GM19193 (cell line): ENCODE data around the gene CDH23.

Source experiments
- POLR2A ChIP-seq: IDR thresholded peaks from 4 replicates; pipeline ENCODE4 v1.6.1; 2011; ENCODE audit not compliant: insufficient read depth, insufficient read length; ENCODE audit errors: extremely low read depth

Gene CDH23

DNA sequence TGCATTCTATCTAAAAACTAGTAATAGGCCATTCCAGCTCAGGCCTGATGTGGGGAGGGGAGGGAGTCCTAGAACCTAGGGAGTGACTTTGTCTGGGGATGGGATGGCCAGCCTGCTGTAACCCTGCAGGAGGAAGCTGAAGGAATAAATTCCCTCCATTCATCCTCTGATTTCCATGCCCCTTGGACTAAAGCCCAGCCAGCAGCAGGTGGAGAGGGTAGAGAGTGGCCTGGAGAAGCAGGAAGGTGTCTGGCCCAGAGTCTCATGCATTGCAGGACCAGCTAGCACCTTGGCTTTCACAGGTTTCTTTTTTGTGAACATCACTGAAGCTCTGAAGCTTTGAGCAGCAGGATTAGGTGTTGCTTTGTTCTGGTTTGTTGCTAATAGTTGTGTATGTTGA lies 32.8 kb upstream of the CDH23 start:
- TF ChIP-seq POLR2A: no peak

DNA sequence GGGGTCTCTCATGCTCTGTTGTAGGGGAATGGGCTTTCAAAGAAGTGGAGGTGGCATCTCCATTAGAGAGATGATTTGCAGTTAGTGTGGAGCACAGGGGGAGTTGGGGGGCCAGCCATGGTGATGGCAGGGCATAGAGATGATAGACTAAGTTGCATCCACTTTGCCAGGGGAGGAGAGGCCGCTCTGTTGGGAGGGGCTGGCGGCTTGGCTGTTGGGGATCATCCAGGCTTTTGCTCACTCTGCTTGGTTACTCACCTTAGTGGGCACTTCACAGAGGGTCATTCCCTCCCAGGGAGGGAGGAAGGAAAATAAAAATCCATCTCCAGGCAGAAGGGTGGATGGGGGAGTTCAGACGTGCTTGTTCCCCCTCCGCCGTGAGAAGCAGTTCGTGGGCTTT lies 31.4 kb upstream of the CDH23 start:
- TF ChIP-seq POLR2A: no peak

DNA sequence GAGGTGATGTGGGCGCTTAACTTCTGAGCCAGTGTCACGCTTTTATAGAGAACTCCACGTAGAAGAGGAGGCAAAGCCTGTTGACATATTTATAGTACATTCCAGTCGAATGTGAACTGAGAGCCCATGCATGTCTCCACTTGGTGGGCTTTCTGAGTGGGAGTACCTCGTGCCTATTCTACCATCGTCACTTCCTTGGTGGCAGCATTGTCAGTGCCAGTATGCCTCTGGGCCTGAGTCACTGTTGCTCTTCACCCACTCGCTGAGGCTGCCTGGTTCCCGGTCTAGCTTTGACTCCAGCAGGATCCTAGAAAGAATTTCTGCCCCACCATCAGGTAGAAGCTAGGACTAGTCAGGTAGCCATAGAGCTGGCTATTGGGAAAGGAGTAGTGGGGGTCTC lies 30.0 kb upstream of the CDH23 start:
- no peak for TF ChIP-seq POLR2A

DNA sequence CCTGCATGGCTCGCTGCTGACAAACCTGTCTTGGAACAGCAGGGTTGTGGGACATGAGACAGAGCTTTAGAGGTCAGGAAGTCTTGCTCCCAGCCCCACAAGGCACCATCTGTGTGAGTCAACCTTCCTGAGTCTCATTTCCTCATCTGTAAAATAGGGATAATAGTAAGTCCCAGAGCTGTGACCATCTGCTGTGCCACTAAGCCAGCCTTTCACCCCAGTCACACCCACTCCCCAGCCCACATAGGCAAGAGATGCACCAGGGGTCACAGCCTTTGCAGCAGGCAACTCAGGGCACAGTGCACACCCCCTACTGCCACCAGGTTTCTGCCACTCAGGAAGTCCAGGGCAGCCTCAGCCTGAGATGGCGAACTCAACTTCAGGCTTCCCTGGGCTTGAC lies 29.4 kb upstream of the CDH23 start:
- TF ChIP-seq POLR2A: no peak

DNA sequence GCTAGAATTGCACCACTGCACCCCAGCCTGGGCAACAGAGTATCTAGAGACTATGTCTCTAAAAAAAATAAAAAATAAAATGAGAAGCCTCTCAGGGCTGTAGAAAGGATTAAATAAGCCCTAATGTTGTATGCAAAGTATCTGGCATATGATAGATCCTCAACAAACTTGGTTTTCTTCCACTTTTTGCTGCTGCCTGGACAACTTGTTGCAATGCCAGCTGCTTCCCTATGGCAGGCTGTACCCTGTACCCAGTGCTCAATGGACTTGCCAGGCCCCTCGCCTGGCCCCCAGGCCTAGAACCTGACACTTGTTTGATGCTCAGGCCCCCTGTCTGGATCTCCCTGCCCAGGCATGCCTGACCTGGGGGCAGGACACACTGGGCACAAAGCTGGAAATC lies 28.5 kb upstream of the CDH23 start:
- no peak for TF ChIP-seq POLR2A

DNA sequence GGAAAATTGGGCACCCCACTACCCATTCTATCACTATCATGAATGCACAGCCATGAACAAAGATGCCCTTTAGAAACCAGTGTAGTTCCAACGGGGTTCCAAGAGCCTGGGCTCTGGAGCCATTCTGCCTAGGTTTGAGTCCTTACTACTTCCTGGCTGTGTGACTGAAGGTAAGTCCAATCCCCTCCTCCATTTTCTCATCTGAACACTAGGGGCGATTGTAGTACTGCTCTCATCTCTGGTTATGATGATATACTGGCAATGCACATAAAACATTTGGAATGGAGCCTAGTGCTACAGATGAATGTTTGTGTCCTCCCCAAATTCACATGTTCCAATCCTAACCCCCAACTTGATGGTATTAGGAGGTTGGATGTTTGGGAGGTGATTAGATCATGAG lies 28.1 kb upstream of the CDH23 start:
- no peak for TF ChIP-seq POLR2A

DNA sequence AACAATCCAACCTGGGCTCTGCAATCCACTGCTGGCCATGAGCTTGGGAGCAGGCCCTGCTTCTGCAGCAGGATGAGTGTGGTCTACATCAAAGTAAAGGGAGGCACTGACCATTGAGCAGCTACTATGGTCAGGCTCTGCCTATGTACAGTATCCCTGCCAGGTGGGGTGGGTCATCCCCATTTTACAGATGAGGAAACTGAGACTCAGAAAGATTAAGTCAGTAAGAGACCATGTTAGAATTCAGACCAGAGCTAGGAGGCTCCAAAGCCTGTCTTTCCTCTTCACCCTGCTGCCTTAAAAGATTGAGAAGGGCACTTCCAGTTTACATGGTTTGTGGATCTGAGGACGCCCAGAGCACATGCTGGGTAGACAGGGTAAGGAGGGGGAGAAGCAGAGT lies 27.1 kb upstream of the CDH23 start:
- no peak for TF ChIP-seq POLR2A

DNA sequence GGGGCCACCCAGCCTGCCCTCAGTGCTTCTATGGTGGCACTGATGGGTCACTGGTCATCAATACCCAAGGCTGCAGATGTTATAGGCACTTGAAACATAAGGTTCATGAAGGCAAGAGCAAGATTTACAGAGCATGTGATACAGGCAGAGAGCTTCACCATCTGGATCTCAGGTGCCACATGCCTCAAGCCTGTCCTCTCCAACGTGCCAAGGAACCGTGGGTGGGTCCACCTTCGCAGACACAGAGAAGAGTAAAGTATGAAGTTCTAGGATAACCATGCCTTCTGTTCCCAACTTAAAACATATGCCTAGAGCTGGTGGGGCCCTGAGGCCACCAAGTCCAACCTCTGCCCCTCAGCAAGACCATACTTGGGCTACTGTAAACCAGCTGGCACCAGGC lies 26.7 kb upstream of the CDH23 start:
- no peak for TF ChIP-seq POLR2A

DNA sequence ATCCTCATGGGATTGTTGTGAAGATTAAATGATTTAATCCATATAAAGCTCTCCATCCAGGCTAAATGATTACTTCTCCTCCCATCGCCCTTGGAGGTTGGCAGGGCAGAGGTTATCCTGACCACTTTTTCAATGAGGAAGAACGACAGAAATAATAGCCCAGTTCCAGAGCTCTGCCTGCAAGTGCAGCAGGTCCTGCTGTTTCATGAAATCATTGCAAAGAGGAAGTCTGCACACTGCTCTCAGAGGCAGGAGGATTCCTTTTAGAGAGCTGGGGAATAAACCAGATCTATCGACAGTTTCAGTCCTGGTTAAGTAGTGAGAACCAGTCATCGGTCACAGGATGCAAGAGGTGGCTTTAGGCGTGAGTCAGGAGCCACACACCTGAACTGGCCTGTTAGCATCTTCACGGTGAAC lies 25.0 kb upstream of the CDH23 start:
- no peak for TF ChIP-seq POLR2A

DNA sequence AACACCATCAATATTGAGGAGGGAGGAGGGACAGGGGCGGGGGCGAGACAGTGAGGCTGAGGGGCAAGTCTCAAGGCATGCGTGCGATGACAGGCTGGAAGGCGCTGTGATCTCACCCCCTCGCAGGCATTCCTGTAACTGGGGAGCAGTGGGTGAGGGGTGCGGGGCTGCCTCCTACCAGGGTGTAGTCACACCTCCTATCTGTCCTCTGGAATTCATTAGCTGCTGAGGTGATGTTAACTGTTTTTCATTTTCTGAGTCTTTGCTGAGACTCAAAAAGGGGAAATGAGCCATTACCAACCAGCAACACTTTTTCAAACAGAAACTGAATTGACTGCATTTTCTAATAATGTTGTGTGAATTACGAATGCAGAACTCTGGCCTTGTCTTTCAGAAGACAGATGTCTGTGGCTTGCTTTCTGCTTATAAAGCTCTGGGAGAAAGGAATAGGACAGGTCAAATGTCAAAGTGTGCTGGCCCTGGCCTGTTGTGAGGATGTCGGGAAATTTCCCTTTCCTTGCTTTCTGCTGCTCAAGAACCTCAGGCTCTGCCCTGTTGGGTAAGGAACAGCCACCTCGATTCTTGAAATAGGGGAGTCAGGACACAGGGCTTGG lies 23.7 kb upstream of the CDH23 start:
- TF ChIP-seq POLR2A: no peak

DNA sequence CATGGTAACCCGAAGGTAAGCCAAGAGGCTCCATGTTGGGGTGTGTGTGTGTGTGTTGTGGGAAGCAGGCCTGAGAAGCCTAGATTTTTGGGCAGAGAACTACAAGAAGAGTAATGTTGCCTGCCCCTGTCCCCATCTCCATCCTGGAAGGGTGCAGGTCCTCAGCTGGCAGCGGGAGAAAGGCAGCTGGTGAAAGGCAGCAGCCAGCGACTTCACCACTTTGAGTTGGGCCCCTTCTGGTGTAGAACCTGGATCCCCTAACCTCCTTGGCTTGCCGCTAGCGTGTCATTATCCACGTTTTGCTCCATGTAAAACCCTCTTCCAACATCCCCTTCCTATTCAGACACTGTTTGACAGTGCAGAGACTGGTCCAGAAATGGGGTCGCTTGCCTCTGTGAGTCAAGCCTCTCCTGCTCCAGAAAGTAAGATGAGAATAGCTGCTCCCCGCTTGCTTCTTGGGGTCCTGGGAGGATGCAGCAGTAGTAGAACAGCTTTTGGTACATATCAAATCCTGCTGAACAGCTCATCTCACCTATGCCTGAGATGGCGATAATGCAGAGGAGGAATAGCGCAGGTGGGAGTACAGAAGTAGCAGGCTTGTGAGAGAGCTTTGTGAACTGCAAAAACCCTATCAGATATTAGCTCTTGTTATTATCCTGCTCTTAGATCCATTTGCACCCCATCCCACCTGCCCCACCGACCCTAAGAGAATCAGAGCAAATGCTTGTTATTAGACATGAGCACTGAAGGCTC lies 22.1 kb upstream of the CDH23 start:
- TF ChIP-seq POLR2A: no peak

DNA sequence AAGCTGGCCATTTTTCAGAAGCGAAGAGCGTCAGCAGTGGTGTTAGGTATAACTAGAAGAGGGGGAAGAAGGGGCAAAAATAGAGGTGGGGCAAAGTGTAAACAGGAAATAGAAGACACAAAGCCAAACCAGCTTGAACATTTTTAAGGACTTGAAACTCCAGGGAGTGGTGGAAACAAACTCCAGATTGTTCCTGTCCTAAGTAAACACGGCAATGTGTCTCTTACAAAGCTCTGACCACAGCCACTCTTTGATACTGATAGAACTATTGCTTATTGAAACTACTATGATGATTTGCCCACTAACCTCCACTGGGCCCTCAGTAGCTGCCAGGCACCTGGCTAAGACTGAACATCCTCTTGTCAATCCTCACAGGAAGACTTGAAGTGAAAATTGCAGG lies 20.8 kb upstream of the CDH23 start:
- no peak for TF ChIP-seq POLR2A

DNA sequence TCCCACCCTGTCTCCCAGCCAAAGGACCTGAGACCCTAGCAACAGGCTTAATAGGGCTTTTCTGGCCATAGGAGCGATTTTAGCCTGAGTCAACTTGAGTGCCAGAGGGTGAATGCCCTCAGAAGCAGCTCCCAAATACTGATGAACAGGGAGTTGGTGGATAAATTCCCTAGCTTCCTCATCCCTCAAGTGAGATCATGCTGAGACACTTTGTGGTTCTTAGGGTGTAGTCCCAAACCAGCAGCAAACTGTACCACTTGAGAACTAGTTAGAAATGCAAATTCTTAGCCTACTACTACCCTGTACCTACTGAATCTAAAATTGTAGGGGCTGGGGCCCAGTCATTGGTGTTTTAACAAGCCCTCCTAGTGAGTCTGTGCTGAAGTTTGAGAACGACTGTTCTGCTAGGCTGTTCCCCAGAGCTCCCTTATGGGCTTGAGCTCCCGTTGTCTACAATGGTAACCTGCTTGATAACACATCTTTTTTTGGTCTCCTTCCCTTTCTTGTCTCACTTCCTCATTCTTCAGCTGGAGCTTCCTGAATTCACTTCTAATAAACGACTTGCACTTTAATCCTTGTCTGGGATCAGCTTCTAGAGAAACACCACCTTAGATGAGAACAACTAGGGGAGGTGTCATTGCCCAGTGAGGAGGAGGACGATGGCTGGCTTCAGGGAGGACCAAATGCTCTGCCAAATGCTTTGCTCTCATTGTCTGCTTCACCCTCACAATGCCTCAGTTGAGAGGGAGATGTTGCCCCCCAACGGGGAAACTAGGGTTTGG lies 18.2 kb upstream of the CDH23 start:
- TF ChIP-seq POLR2A: no peak

DNA sequence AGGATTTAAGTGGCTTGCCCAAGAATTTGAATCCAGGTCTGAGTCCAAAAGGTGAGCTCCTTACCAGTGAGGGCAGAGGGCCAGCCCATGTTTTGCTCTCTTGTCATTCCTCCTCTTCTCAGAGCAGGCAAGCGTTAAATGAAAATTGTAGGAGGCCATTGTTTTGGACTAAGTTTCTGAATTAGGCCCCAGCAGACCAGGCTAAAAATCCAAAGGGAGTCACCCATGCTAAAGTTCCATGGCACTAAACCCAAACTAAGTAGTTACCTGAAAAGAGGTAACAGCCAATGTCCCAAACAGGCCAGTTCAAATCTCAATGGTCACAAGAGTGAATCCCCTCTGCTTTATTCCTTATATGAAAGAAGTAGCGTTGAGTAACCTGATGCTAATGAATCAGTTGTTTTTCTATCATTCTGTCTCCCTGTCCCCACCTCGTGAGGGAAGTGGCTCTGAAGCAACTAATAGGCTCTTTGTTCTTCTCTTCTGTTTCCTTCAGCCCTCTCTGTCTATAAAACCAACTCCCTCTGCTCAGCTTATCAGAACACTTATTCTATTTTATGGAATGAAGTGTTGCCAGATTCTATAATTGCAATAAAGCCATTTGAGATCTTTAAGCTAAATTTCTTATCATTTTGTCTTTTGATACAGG lies 17.5 kb upstream of the CDH23 start:
- no peak for TF ChIP-seq POLR2A

DNA sequence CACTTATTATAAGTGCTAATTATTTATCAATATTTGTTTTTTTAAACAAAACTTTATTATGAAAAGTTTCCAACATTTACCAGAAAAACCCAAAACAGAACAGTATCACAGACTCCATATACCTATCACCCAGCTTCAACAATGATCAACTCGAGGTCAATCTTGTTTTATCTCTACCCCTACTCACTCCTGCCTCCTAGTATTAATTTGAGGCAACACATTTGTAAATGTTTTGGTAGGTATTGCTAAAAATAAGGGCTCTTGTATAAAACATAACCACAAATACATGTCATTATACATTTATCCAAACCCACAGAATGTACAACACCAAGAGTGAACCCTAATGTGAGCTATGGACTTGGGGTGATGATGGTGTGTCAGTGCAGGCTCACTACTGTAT lies 15.9 kb upstream of the CDH23 start:
- no peak for TF ChIP-seq POLR2A
